HuH-7.5 (cell line): ENCODE results near the gene MAP3K7CL.

Experiments
- DNase-seq: peaks from one replicate; pipeline ENCODE4 v3.0.0; 2011; ENCODE audit warnings: low spot score

MAP3K7CL gene

DNA sequence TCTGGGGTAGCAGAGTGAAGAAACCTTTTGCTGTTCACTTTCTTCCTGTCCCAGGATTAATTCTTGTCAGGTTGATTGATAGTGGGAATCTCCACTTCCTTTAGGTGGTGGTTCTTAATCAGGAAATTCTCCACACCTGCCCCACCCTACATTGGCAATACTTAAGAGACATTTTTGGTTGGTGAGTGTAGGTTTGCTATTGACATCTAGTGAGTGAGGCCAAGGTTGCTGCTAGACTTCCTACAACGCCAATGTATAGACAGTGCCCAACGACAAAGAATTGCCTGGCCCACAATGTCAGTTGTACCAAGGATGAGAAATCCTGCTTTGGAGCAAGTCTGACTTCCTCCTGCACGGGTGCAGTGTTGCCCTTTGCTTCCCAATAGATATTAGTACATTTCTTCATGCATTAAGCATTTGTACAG, 38.5 kb downstream of the MAP3K7CL start:
- no peak for DNase-seq

DNA sequence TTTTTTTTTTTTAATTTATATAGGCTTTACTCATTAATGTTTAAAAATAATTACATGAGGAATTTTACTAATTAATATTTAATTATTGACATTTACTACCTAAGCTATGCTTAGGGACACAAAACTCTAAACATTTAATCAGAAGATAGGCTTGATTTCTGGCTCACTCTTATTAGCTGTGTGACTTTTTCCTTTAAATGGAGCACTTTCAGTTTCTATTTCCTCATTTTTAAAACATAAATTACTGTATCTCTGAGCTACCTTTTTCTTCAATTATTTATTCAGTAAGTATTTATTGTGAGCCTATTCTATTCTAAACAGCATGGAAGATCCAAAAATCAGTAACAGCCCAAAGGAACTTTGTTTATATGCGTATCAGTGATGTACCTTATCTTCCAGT, 40.5 kb downstream of the MAP3K7CL start:
- no peak for DNase-seq

DNA sequence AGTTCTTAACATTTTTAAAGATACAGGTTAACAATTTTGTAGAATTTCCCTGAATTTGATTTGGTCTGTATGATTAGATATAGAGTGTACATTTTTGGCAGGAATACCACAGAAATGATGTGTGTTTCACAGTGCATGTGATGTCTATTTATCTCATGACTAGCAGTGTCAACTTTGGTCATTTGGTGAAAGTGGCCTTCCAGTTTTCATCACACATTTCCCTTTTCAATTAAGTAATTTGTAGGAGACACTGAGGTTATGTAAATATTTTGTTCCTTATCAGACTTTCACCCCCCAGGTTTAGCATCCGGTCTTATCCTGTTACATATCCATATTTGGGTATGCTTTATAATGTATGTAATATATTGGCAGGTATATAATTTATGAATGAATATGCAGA, 41.8 kb downstream of the MAP3K7CL start:
- DNase-seq = no peak

GRCh38 chr21:29174607-29175013, 44.2 kb downstream of the MAP3K7CL start:
- no peak for DNase-seq

GRCh38 chr21:29175408-29176134, 45.1 kb downstream of the MAP3K7CL start:
- DNase-seq = no peak

DNA sequence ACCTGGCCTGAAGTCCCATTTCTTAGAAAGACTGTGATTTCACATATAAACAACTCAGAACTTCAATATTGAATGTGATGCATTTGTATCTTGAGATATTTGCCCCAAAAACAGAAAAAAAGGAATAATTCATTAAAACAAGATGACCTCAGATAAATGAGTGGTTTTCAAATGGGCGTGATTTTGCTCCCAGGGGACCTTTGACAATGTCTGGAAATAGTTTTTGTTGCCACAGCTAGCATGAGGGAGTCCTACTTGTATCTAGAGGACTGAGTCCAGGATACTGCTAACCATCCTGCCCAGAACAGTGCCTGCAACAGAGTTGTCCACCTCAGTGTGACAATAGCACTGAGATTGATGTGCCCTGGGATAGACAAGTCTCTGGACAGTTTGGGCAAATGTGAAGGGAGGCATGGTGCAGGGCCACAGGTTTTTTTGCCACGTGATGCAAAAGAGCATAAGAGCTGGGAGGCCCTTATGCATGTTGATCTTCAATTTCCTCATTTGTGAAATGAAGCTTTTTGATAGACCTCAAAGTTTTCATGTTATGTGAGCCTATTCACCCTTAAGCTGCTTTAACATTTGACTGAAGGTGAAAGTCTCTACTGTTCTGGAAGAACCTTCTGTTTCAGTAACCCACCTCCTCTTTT, 46.2 kb downstream of the MAP3K7CL start:
- DNase-seq = no peak

DNA sequence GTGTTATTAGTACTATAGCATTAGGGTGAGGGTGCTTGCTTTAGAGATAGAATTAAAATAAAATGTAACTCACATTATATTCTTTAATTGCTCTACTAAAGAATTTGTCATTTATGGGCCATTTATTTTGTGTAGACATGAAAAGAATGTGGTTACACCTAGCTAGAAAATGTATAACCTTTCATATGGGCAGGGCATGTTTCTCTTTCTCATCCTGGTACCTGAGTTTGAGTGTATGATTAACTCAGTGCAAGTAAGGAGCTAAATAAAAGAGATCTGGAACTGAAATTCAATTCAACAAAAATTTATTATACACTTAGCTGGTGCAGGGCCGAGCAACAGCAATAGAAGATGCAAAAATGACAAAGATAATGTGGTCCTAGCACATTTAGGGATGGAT, 47.4 kb downstream of the MAP3K7CL start:
- no peak for DNase-seq

GRCh38 chr21:29178926-29179325, 48.5 kb downstream of the MAP3K7CL start:
- no peak for DNase-seq

DNA sequence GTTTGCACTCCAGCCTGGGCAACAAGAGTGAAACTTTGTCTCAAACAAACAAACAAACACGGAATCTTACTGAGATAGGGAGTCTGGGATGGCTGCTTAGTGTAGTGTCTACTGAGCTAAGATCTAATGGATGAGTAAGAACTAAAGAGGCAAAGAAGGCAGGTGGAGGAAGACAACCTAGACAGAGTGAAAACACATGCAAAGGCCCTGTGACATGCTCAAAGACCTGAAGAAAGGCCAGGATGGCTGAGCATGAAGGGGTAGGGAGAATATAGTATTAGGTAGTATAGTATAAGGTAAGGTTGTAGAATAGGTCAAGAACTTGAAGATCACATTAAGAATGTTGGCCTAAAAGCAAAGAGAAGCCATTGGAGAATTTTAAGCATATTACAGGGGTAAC, 49.1 kb downstream of the MAP3K7CL start:
- no peak for DNase-seq

- DNase-seq = peak; percentile 11
Observed at GRCh38 chr21:29181799-29182470, 51.5 kb downstream of the MAP3K7CL start.

- DNase-seq = no peak
Observed at GRCh38 chr21:29182691-29183092, 52.2 kb downstream of the MAP3K7CL start.

GRCh38 chr21:29184037-29184436, 53.6 kb downstream of the MAP3K7CL start:
- DNase-seq = no peak

DNA sequence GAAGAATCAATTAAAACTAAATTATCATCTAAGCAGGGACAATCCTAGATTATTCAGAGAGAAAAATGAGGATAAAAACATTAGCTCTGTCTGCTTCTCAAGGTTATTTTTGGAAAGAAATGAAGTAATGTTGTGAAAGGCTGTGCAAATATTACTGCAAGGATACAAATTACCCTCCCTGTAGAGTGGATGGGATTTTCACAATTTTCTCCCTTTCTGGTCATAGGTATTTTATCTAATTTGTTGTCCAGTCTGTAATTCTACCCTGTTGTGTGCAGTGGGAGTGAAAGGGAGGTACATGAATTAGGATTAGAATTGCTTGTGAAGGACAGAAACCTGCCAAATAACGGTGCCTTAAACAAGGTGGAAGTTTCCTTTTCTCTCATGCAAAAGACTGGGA, 54.7 kb downstream of the MAP3K7CL start:
- no peak for DNase-seq

DNA sequence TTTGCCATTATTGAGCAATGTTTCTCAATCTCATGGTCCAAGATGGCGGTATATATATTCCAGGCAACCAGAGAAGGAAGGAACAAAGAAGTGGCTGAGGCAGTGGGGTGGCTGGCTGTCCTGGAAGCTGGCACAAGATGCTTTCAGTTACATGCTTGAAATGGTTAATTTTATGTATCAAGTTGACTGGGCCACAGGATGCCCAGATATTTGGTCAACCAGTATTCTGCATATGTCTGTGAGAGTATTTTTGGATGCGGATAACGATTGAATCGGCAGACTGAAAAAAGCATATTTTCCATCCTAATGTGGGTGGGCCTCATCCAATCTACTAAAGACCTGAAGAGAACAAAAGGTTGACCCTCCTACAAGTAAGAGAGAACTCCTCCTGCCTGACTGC, 55.2 kb downstream of the MAP3K7CL start:
- no peak for DNase-seq

DNA sequence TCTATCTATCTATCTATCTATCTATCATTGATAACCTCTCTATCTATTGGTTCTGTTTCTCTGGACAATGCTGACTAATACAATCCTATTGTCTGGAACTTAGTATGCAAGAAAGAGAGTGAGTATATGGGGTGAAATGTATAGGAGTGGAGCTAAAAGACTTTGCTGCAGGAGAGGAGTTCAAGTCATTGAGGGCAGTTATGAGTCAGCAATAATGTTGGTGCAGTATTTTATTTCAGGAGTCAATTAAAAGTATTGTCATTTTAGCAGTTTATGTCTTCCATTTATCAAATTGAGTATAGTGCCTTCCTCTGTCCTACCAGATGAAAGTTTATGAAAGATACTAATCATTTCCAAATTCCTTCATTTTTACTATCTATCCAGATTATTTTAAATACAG, 55.8 kb downstream of the MAP3K7CL start:
- DNase-seq = no peak

DNA sequence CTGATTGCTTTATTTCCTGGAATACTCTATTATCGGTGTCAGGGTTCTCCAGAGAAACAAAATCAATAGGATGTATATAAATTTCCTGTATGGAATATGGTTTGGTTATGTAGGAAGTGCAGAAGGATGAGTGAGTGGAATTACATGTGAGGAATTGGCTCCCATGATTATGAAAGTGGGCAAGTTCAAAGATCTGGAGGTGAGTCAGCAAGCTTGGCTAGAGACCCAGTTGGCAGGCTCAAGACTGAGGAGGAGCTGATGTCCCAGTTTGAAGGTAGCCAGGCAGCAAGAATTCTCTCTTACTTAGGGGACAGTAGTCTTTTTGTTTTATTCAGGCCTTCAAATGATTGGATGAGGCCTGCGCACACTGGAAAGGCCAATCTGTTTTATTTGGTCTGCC, 57.5 kb downstream of the MAP3K7CL start:
- no peak for DNase-seq

DNA sequence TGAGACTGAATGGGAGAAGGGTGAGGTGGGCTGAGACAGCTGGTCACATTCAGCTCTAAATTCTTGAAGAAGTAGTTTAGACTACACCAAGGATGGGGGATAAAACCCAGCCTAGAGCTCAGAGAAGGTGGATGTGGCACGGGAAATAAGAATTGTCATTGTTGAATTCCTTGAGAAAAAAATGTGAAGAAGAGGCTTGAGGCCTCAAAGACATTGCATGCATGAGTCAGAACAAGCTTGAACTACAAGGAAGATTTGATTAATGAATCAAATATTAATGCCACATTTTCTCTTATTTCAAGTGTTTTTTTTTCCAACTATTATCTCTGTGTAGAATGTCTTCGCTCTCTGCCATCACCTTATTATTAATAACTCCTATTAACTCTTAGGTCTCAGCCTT, 58.9 kb downstream of the MAP3K7CL start:
- no peak for DNase-seq

DNA sequence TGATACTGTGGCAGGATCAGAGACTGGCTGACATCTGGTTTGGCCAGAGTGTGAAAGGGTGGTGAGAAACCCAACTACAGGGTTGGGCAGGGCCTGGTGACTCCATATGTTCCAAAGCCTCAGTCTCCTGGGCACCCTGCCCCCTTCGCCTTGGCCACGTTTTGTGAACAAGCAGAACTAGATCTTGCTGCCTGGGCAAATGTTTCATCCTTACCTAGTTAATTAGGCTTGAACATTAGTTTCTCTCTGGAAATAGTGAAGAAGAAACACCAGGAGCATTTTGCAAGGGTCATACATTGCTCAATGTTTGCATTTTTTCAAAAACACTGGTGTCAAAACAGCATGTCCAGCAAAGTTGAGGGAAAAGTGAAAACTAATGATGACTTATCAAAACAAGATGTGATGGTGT, 60.5 kb downstream of the MAP3K7CL start:
- no peak for DNase-seq

GRCh38 chr21:29193072-29193471, 62.6 kb downstream of the MAP3K7CL start:
- no peak for DNase-seq

GRCh38 chr21:29193901-29194300, 63.5 kb downstream of the MAP3K7CL start:
- DNase-seq = no peak

- no peak for DNase-seq
Observed at GRCh38 chr21:29194342-29194741, 63.9 kb downstream of the MAP3K7CL start.

- DNase-seq = no peak
Observed at GRCh38 chr21:29194847-29195246, 64.4 kb downstream of the MAP3K7CL start.

- peak; percentile 23 for DNase-seq
Observed at GRCh38 chr21:29195981-29196669, 65.7 kb downstream of the MAP3K7CL start.
